C4-2B (cell line): ENCODE data around the gene AQP6.

ENCODE experiments used
- H3K27ac ChIP-seq: fragments of 450-650 bp; 2 replicates; pipeline ENCODE4 v1.5.1; 2017
- CTCF ChIP-seq: fragments of 450-650 bp; conservative IDR thresholded peaks from 2 replicates; pipeline ENCODE4 v1.5.1; 2017; ENCODE audit warnings: mild to moderate bottlenecking
- ZFX ChIP-seq: fragments of 450-650 bp; IDR thresholded peaks from 2 replicates; pipeline ENCODE4 v1.6.1; 2017

AQP6 gene

GRCh38 chr12:49969651-49970429, 2.9 kb upstream of the AQP6 start:
- TF ChIP-seq ZFX: no peak
- TF ChIP-seq CTCF: no peak
- no peak overlapping the region for H3K27ac ChIP-seq

GRCh38 chr12:49970658-49971057, 2.1 kb upstream of the AQP6 start:
- TF ChIP-seq ZFX: no peak
- no peak for TF ChIP-seq CTCF

GRCh38 chr12:49971141-49971540, 1.6 kb upstream of the AQP6 start:
- TF ChIP-seq ZFX (no peak), CTCF (no peak)

More at GRCh38 chr12:49970658-49971057, 2.1 kb upstream of the AQP6 start:
- H3K27ac ChIP-seq: no peak overlapping the region

GRCh38 chr12:49972129-49972528, 618 bp upstream of the AQP6 start:
- no peak overlapping the region for H3K27ac ChIP-seq
- no peak for TF ChIP-seq CTCF

More at GRCh38 chr12:49971141-49971540, 1.6 kb upstream of the AQP6 start:
- H3K27ac ChIP-seq: no peak overlapping the region

GRCh38 chr12:49973361-49973830, 649 bp downstream of the AQP6 start:
- TF ChIP-seq ZFX: no peak
- TF ChIP-seq CTCF: no peak

DNA sequence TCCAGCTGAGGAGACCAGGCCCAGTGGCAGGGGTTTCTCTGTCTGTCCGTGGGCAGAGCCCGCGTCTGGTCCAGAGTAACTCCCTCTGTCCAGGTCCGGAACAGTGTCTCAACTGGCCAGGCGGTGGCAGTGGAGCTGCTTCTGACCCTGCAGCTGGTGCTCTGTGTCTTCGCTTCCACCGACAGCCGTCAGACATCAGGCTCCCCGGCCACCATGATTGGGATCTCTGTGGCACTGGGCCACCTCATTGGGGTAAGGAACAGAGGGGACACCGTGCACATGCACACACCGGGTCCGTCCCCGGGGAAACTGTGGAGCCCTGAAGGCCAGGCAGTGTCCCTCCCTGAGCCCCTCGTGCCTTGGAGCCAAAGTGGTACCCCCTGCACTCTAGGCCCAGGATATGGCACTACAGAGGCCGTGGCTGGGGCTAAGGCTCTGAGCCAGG, 1.5 kb downstream of the AQP6 start:
- no peak overlapping the region for H3K27ac ChIP-seq
- TF ChIP-seq ZFX (no peak), CTCF (no peak; the same call in 1 of the 2 replicates)

More at GRCh38 chr12:49973361-49973830, 649 bp downstream of the AQP6 start:
- H3K27ac ChIP-seq: no peak overlapping the region

- no peak overlapping the region for H3K27ac ChIP-seq
- TF ChIP-seq ZFX (no peak), CTCF (no peak)
These were observed 2.0 kb downstream of the AQP6 start for GRCh38 chr12:49974677-49975317.
